Measurements from ENCODE around the gene KPNA2. TPM values are rescaled to one million over a fixed set of nuclear protein-coding genes. Genes with fewer than 3 reads are reported as not detected.

The KPNA2 gene
- total and polyA plus RNA-seq, 2 of the 8 experiments (the other 6 are each of a cell fraction or from before 2014, with no cell fraction given): 413 to 612 TPM

DNA sequence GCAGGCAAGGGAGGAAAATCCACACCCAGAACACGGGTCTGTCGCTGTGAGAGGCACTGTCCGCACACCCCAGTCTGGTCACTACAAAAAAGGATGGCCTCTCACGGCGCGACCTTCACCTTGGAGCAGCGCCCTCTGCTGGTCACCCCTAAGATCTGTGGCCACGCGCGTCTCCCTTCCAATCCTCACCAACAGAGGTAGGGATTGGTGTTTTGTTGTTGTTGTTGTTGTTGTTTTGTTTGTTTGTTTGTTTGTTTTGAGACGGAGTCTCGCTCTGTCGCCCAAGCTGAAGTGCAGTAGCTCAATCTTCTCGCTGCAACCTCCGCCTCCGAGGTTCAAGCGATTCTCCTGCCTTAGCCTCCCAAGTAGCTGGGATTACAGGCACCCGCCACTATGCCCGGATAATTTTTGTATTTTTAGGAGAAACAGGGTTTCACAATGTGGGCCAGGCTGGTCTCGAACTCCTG is 24.3 kb upstream of the KPNA2 start:
- H2BK12ac ChIP-seq (ENCODE audit: low read depth, low read length): peak overlapping the region; percentile 68; the same call in 1 of the 2 replicates
- 44% methylated on average over 20 of the region's 20 CpGs; no CpG with 5 or more reads in 1 of the 2 experiments for WGBS, 2 experiments (ENCODE audit: extremely low coverage in 1 of 2, insufficient coverage in 1 of 2, insufficient read length in 1 of 2, insufficient replicate concordance in 2 of 2, low coverage in 1 of 2, low lambda C conversion rate in 2 of 2, missing lambda C conversion rate in 1 of 2)
- TF ChIP-seq, protein P1, sequence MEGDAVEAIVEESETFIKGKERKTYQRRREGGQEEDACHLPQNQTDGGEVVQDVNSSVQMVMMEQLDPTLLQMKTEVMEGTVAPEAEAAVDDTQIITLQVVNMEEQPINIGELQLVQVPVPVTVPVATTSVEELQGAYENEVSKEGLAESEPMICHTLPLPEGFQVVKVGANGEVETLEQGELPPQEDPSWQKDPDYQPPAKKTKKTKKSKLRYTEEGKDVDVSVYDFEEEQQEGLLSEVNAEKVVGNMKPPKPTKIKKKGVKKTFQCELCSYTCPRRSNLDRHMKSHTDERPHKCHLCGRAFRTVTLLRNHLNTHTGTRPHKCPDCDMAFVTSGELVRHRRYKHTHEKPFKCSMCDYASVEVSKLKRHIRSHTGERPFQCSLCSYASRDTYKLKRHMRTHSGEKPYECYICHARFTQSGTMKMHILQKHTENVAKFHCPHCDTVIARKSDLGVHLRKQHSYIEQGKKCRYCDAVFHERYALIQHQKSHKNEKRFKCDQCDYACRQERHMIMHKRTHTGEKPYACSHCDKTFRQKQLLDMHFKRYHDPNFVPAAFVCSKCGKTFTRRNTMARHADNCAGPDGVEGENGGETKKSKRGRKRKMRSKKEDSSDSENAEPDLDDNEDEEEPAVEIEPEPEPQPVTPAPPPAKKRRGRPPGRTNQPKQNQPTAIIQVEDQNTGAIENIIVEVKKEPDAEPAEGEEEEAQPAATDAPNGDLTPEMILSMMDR (IDR thresholded peaks at IDR 0.05; ENCODE audit: control extremely low read depth in 1 of 3, insufficient read depth in 1 of 3, low read depth in 1 of 3, low read length in 3 of 3): peak; percentile 67 to 85 (median 83)
- no peak for TF ChIP-seq PHF8 (conservative IDR thresholded peaks at IDR 0.05; ENCODE audit: low read depth, low read length)
- TF ChIP-seq MAX (IDR thresholded peaks at IDR 0.05): peak; percentile 47; the same call in 1 of the 2 replicates
- TF ChIP-seq YY1 (IDR thresholded peaks at IDR 0.05; ENCODE audit: low read depth, low read length): peak; percentile 53; the same call in 1 of the 2 replicates
- TF ChIP-seq EP300 (IDR thresholded peaks at IDR 0.05; ENCODE audit: borderline replicate concordance in 1 of 2, low read depth in 2 of 2, low read length in 2 of 2): no peak
- TF ChIP-seq RAD21 (IDR thresholded peaks at IDR 0.05 in 1 of 2, conservative IDR thresholded peaks at IDR 0.05 in 1 of 2; ENCODE audit: low read depth in 2 of 2, low read length in 2 of 2): peak; percentile 51 to 56
- TF ChIP-seq ASH2L (IDR thresholded peaks at IDR 0.05; ENCODE audit: low read length): no peak
- TF ChIP-seq NRF1 (IDR thresholded peaks at IDR 0.05; ENCODE audit: low read depth, low read length): no peak
- H4K91ac ChIP-seq (replicated peaks; ENCODE audit: insufficient read length, low read length): no peak overlapping the region
- H3K4me2 ChIP-seq (ENCODE audit: insufficient read depth in 1 of 2, low read depth in 2 of 2, low read length in 2 of 2): peak overlapping the region in 1 of 2 experiments; percentile 14; a peak in 2 of 4 replicates
- H2BK20ac ChIP-seq (ENCODE audit: low read length): no peak overlapping the region
- H3K14ac ChIP-seq (ENCODE audit: insufficient read length): no peak overlapping the region
- no peak overlapping the region for H2BK5ac ChIP-seq (ENCODE audit: low read depth, low read length)
- no peak overlapping the region for H2BK15ac ChIP-seq (ENCODE audit: low read length)
- H4K8ac ChIP-seq (ENCODE audit: extremely low read depth, insufficient read depth, low read length): peak overlapping the region; percentile 83; the same call in 1 of the 2 replicates
- H3K23ac ChIP-seq (ENCODE audit: insufficient read length): no peak overlapping the region
- H3K9me3 ChIP-seq (ENCODE audit: insufficient read depth in 2 of 2, low read depth in 1 of 2, low read length in 1 of 2): no peaks in the 10 kb centered on the region
- no peaks in the 10 kb centered on the region for H3K36me3 ChIP-seq (ENCODE audit: control insufficient read depth in 2 of 4, insufficient read depth in 4 of 4, low read length in 3 of 4)
- H3K4me1 ChIP-seq (replicated peaks in 1 of 4; ENCODE audit: control insufficient read depth in 3 of 4, insufficient read depth in 4 of 4, low read length in 3 of 4): no peaks in the 10 kb centered on the region
- H2BK120ac ChIP-seq (replicated peaks; ENCODE audit: low read depth, low read length): no peak overlapping the region
- H4K20me1 ChIP-seq (replicated peaks in 1 of 2; ENCODE audit: control insufficient read depth in 1 of 2, insufficient read depth in 2 of 2, low read length in 2 of 2): no peaks in the 10 kb centered on the region
- H3K18ac ChIP-seq (ENCODE audit: extremely low read depth, low read length): 0 out of 2 replicates have a peak overlapping the region, but pooled peaks have one; percentile 5
- no peaks in the 10 kb centered on the region for H3K23me2 ChIP-seq (ENCODE audit: low read depth, low read length)
- H3K56ac ChIP-seq (replicated peaks; ENCODE audit: insufficient read length, low read depth, low read length): no peak overlapping the region
- no peaks in the 10 kb centered on the region for H3K79me2 ChIP-seq (ENCODE audit: control insufficient read depth in 1 of 2, insufficient read depth in 2 of 2, low read length in 2 of 2)
- POLR2A ChIA-PET (ENCODE audit: partially characterized antibody): interaction anchor here (0.6 to 2.6 kb wide), 4 partner anchors 23 to 289 kb away, joined by 3 to 9 read pairs (median 4); no protein-coding TSS in a partner anchor
- peak in 1 of 2 experiments; percentile 92 for DNase-seq (ENCODE audit: low read depth in 1 of 2, low spot score in 2 of 2)
- no peak overlapping the region for H4K5ac ChIP-seq (ENCODE audit: insufficient read length, low read depth, low read length)
- no peak overlapping the region for H3K4ac ChIP-seq (replicated peaks; ENCODE audit: insufficient read length, low read depth, low read length)
- no peaks in the 10 kb centered on the region for H3K79me1 ChIP-seq (ENCODE audit: low read depth, low read length)
- no peak for FAIRE-seq
- CTCF ChIA-PET (ENCODE audit: partially characterized antibody): interaction anchor here (0.6 to 3.2 kb wide), 17 partner anchors 8 to 110 kb away, joined by 3 to 11 read pairs (median 4); partner anchors contain the start of gene C17orf58
- H2AFZ ChIP-seq (ENCODE audit: low read length): peak overlapping the region; percentile 100
- H3K27ac ChIP-seq (ENCODE audit: low read depth, low read length): no peak overlapping the region
- H2AK5ac ChIP-seq (ENCODE audit: low read depth, low read length): no peak overlapping the region
- no peak overlapping the region for H3K9ac ChIP-seq (replicated peaks in 1 of 4; ENCODE audit: extremely low read depth in 1 of 4, low read depth in 3 of 4, low read length in 3 of 4)
- no peaks in the 10 kb centered on the region for H3K27me3 ChIP-seq (replicated peaks in 1 of 4; ENCODE audit: control insufficient read depth in 3 of 4, extremely low read depth in 1 of 4, insufficient read depth in 3 of 4, low read length in 3 of 4)
- peak overlapping the region in 1 of 4 experiments; percentile 33; a peak in 1 of 8 replicates for H3K4me3 ChIP-seq (ENCODE audit: extremely low read depth in 1 of 4, insufficient read depth in 2 of 4, low read depth in 3 of 4, low read length in 4 of 4)

Data from H1 (cell line).